ENCODE measurements around the gene GOLGA8A. TPM values are rescaled to one million over a fixed set of nuclear protein-coding genes. Genes with fewer than 3 reads are reported as not detected.
"Not testable (repeated sequence)": the region's sequence is repeated elsewhere in the genome, so short reads cannot be mapped to it uniquely, and the experiment has no call there.

The GOLGA8A gene
- polyA plus RNA-seq (ENCODE audit: insufficient read length in 4 of 4), result 10 to 100 TPM; 59.9 to 92.0 (median 74.8) TPM

- peak in 3 of 4 donors; percentile 28 to 49 (median 42) for DNase-seq (ENCODE audit: low read depth in 4 of 4, low spot score in 3 of 4)
Measured at GRCh38 chr15:34437687-34438086, at the start of gene GOLGA8A. Gene GOLGA8A (minus strand): TSS chr15:34437808. CDS start chr15:34389691, 48,117 bp downstream.

GRCh38 chr15:34483644-34484043 lies 46.0 kb upstream of the GOLGA8A start:
- DNase-seq (ENCODE audit: low read depth in 4 of 4, low spot score in 3 of 4), result no peak

GRCh38 chr15:34481370-34481769 lies 43.8 kb upstream of the GOLGA8A start:
- DNase-seq (ENCODE audit: low read depth in 4 of 4, low spot score in 3 of 4), result no peak

- no peak for DNase-seq (ENCODE audit: low read depth in 4 of 4, low spot score in 3 of 4)
Measured at GRCh38 chr15:34473840-34474239, 36.2 kb upstream of the GOLGA8A start.

- DNase-seq (ENCODE audit: low read depth in 4 of 4, low spot score in 3 of 4), result no peak
Measured at GRCh38 chr15:34472947-34473346, 35.3 kb upstream of the GOLGA8A start.

GRCh38 chr15:34470892-34471291 lies 33.3 kb upstream of the GOLGA8A start:
- no peak for DNase-seq (ENCODE audit: low read depth in 4 of 4, low spot score in 3 of 4)

GRCh38 chr15:34470091-34470490 lies 32.5 kb upstream of the GOLGA8A start:
- DNase-seq (ENCODE audit: low read depth in 4 of 4, low spot score in 3 of 4), result no peak

GRCh38 chr15:34461730-34462129 lies 24.1 kb upstream of the GOLGA8A start:
- no peak for DNase-seq (ENCODE audit: low read depth in 4 of 4, low spot score in 3 of 4)

- DNase-seq (ENCODE audit: low read depth in 4 of 4, low spot score in 3 of 4), result no peak
Measured at GRCh38 chr15:34460451-34460850, 22.8 kb upstream of the GOLGA8A start.

GRCh38 chr15:34456658-34457057 lies 19.1 kb upstream of the GOLGA8A start:
- DNase-seq (ENCODE audit: low read depth in 4 of 4, low spot score in 3 of 4), result no peak

- no peak for DNase-seq (ENCODE audit: low read depth in 4 of 4, low spot score in 3 of 4)
Measured at GRCh38 chr15:34442891-34443290, 5.3 kb upstream of the GOLGA8A start.

- DNase-seq (ENCODE audit: low read depth in 4 of 4, low spot score in 3 of 4), result no peak
Measured at GRCh38 chr15:34439878-34440277, 2.3 kb upstream of the GOLGA8A start.

GRCh38 chr15:34436956-34437442 lies 609 bp downstream of the GOLGA8A start:
- peak in 1 of 4 donors; percentile 26 for DNase-seq (ENCODE audit: low read depth in 4 of 4, low spot score in 3 of 4)

- DNase-seq (ENCODE audit: low read depth in 4 of 4, low spot score in 3 of 4), result no peak
Measured at GRCh38 chr15:34436126-34436955, 1.3 kb downstream of the GOLGA8A start.

GRCh38 chr15:34435658-34436057 lies 1.9 kb downstream of the GOLGA8A start:
- no peak for DNase-seq (ENCODE audit: low read depth in 4 of 4, low spot score in 3 of 4)

- no peak for DNase-seq (ENCODE audit: low read depth in 4 of 4, low spot score in 3 of 4)
Measured at GRCh38 chr15:34434627-34435305, 2.8 kb downstream of the GOLGA8A start.

- not testable (repeated sequence) for DNase-seq (ENCODE audit: low read depth in 4 of 4, low spot score in 3 of 4)
Measured at GRCh38 chr15:34433956-34434626, 3.5 kb downstream of the GOLGA8A start.

GRCh38 chr15:34430642-34431041 lies 7.0 kb downstream of the GOLGA8A start:
- DNase-seq (ENCODE audit: low read depth in 4 of 4, low spot score in 3 of 4), result not testable (repeated sequence)

GRCh38 chr15:34423425-34424090 lies 14.1 kb downstream of the GOLGA8A start:
- not testable (repeated sequence) for DNase-seq (ENCODE audit: low read depth in 4 of 4, low spot score in 3 of 4)

GRCh38 chr15:34420953-34421352 lies 16.7 kb downstream of the GOLGA8A start:
- not testable (repeated sequence) for DNase-seq (ENCODE audit: low read depth in 4 of 4, low spot score in 3 of 4)

Data from right renal pelvis (tissue), 4 donors.